ENCODE measurements around the gene AANAT. TPM values are rescaled to one million over a fixed set of nuclear protein-coding genes. Genes with fewer than 3 reads are reported as not detected.

Gene AANAT
- total RNA-seq, 1 donor = not detected

- no peak overlapping the region for H3K4me3 ChIP-seq (ENCODE audit: low read depth, low read length)
- no peak for DNase-seq (ENCODE audit: low read depth)
- no peak for TF ChIP-seq CTCF (IDR thresholded peaks at IDR 0.05; ENCODE audit: insufficient read depth, low read length)
Observed at GRCh38 chr17:76453431-76453743, 14.0 kb upstream of the AANAT start.

GRCh38 chr17:76458580-76459490 is 8.6 kb upstream of the AANAT start:
- DNase-seq (ENCODE audit: low read depth) = peak; percentile 61
- TF ChIP-seq CTCF (IDR thresholded peaks at IDR 0.05; ENCODE audit: insufficient read depth, low read length) = peak; percentile 72
- H3K4me3 ChIP-seq (ENCODE audit: low read depth, low read length) = no peak overlapping the region

GRCh38 chr17:76459674-76460073 is 7.7 kb upstream of the AANAT start:
- no peak for TF ChIP-seq CTCF (IDR thresholded peaks at IDR 0.05; ENCODE audit: insufficient read depth, low read length)
- H3K4me3 ChIP-seq (ENCODE audit: low read depth, low read length) = no peak overlapping the region
- DNase-seq (ENCODE audit: low read depth) = no peak

GRCh38 chr17:76461765-76462555 is 5.4 kb upstream of the AANAT start:
- DNase-seq (ENCODE audit: low read depth) = peak; percentile 56
- H3K4me3 ChIP-seq (ENCODE audit: low read depth, low read length) = no peak overlapping the region
- no peak for TF ChIP-seq CTCF (IDR thresholded peaks at IDR 0.05; ENCODE audit: insufficient read depth, low read length)

- no peak for DNase-seq (ENCODE audit: low read depth)
- no peak for TF ChIP-seq CTCF (IDR thresholded peaks at IDR 0.05; ENCODE audit: insufficient read depth, low read length)
- H3K4me3 ChIP-seq (ENCODE audit: low read depth, low read length) = no peak overlapping the region
Observed at GRCh38 chr17:76462556-76463290, 4.7 kb upstream of the AANAT start.

- DNase-seq (ENCODE audit: low read depth) = no peak
- H3K4me3 ChIP-seq (ENCODE audit: low read depth, low read length) = no peak overlapping the region
- TF ChIP-seq CTCF (IDR thresholded peaks at IDR 0.05; ENCODE audit: insufficient read depth, low read length) = no peak
Observed at GRCh38 chr17:76466775-76467130, 650 bp upstream of the AANAT start.

Measured in fibroblast of the aortic adventitia (primary cell).